OCI-LY3 (cell line): ENCODE measurements around the gene ARHGAP15.

ENCODE experiments used
- EZH2phosphoT487 ChIP-seq: fragments of 200-600 bp; shearing (Covaris generic); IDR thresholded peaks from 2 replicates; pipeline ENCODE4 v1.6.1; 2018; ENCODE audit warnings: antibody characterized with exemption, mixed run types, low read depth
- TF ChIP-seq, protein P1 (sequence below): fragments of 200-600, 300-600 bp; sonication (generic); IDR thresholded peaks from 2 replicates; pipeline ENCODE4 v1.5.1; 2014; ENCODE audit warnings: antibody characterized with exemption, low read length, low read depth

GRCh38 chr2:143218621-143219020, 89.4 kb downstream of the ARHGAP15 start:
- TF ChIP-seq, protein P1, sequence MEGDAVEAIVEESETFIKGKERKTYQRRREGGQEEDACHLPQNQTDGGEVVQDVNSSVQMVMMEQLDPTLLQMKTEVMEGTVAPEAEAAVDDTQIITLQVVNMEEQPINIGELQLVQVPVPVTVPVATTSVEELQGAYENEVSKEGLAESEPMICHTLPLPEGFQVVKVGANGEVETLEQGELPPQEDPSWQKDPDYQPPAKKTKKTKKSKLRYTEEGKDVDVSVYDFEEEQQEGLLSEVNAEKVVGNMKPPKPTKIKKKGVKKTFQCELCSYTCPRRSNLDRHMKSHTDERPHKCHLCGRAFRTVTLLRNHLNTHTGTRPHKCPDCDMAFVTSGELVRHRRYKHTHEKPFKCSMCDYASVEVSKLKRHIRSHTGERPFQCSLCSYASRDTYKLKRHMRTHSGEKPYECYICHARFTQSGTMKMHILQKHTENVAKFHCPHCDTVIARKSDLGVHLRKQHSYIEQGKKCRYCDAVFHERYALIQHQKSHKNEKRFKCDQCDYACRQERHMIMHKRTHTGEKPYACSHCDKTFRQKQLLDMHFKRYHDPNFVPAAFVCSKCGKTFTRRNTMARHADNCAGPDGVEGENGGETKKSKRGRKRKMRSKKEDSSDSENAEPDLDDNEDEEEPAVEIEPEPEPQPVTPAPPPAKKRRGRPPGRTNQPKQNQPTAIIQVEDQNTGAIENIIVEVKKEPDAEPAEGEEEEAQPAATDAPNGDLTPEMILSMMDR: no peak
- no peak for TF ChIP-seq EZH2phosphoT487
